ENCODE results near the gene CDK7.

DNA sequence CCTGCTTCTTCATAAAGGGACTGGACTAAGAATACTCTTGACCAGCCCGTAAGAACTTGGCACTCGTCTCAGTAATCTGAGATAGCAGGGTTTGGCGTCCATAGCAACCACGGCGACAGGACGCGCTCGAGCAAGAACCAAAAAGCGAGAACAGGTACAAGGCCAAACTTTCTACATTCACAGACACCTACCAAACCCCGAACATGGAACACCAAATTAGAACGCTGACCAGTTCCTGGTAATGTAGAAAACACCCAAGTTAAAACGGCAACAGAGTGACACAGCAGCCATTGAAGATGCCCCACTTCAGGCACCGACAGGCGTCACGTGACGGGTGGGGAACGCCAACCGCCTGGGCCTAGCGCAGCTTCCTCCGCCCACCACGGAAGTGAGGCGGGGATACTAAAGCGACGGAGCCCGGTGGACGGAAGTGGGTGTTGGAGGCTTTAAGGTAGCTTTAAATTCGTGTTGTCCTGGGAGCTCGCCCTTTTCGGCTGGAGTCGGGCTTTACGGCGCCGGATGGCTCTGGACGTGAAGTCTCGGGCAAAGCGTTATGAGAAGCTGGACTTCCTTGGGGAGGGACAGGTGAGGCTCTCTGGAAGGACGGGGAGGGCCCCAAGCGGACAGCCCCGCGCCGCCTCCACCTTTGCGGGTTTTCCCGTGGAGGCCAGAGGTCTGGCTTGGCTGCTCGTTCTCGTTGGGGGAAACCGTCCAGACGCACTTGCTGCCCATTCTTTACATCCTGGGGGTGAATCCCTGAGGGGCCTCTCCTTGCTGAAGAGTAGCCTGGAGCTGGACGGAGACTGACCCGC lies at the start of gene CDK7:
- TF ChIP-seq, protein P1, sequence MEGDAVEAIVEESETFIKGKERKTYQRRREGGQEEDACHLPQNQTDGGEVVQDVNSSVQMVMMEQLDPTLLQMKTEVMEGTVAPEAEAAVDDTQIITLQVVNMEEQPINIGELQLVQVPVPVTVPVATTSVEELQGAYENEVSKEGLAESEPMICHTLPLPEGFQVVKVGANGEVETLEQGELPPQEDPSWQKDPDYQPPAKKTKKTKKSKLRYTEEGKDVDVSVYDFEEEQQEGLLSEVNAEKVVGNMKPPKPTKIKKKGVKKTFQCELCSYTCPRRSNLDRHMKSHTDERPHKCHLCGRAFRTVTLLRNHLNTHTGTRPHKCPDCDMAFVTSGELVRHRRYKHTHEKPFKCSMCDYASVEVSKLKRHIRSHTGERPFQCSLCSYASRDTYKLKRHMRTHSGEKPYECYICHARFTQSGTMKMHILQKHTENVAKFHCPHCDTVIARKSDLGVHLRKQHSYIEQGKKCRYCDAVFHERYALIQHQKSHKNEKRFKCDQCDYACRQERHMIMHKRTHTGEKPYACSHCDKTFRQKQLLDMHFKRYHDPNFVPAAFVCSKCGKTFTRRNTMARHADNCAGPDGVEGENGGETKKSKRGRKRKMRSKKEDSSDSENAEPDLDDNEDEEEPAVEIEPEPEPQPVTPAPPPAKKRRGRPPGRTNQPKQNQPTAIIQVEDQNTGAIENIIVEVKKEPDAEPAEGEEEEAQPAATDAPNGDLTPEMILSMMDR (IDR thresholded peaks at IDR 0.05): no peak
- TF ChIP-seq POLR2A (IDR thresholded peaks at IDR 0.05): peak in 1 of 2 donors; percentile 77

All from thyroid gland (tissue), 4 donors.